Measurements from ENCODE around the gene MRPL38.

- TF ChIP-seq CTCF (IDR thresholded peaks at IDR 0.05; ENCODE audit: insufficient read depth, low read depth, low read length), result no peak
- TF ChIP-seq EZH2 (IDR thresholded peaks at IDR 0.05; ENCODE audit: insufficient read depth, low read length), result no peak
These were observed 36.7 kb upstream of the MRPL38 start for GRCh38 chr17:75941442-75941819.

Measured in astrocyte (in vitro differentiated cells and primary cell).